Smooth muscle cell (in vitro differentiated cells): ENCODE measurements around the gene ACSM2B. TPM values are rescaled to one million over a fixed set of nuclear protein-coding genes. Genes with fewer than 3 reads are reported as not detected.
"Not testable (repeated sequence)": the region's sequence is repeated elsewhere in the genome, so short reads cannot be mapped to it uniquely, and the experiment has no call there.

Source experiments
- DNase-seq: peaks from one replicate; lab custom pipeline; 2025; ENCODE audit not compliant: unreplicated experiment; lab: John Stamatoyannopoulos, UW
- H2AFZ ChIP-seq: fragments of 200-600 bp; sonication (generic); 2 replicates; pipeline ENCODE4 v1.6.0; 2016; ENCODE audit warnings: antibody characterized with exemption, low read depth, mild to moderate bottlenecking
- H3F3A ChIP-seq: fragments of 200-600 bp; sonication (generic); 2 replicates; pipeline ENCODE4 v1.6.0; 2017; ENCODE audit warnings: antibody characterized with exemption, low read depth
- H3K27ac ChIP-seq: fragments of 200-600 bp; sonication (generic); 2 replicates; pipeline ENCODE4 v1.5.1; 2016; ENCODE audit warnings: low read depth, mild to moderate bottlenecking
- H3K27me3 ChIP-seq: fragments of 200-600 bp; sonication (generic); 2 replicates; pipeline ENCODE4 v1.6.1; 2016; ENCODE audit warnings: low read depth, mild to moderate bottlenecking
- H3K36me3 ChIP-seq: fragments of 200-600 bp; sonication (generic); 2 replicates; pipeline ENCODE4 v1.5.1; 2016; ENCODE audit warnings: low read depth
- H3K4me1 ChIP-seq: fragments of 200-600 bp; sonication (generic); 2 replicates; pipeline ENCODE4 v1.5.1; 2016; ENCODE audit warnings: low read depth
- H3K4me2 ChIP-seq: fragments of 200-600 bp; sonication (generic); 2 replicates; pipeline ENCODE4 v1.6.0; 2016; ENCODE audit warnings: mild to moderate bottlenecking
- H3K4me3 ChIP-seq: fragments of 200-600 bp; sonication (generic); 2 replicates; pipeline ENCODE4 v1.5.1; 2016; ENCODE audit warnings: mild to moderate bottlenecking
- H3K79me2 ChIP-seq: fragments of 200-600 bp; sonication (generic); 2 replicates; pipeline ENCODE4 v1.6.0; 2016; ENCODE audit warnings: low read depth, mild to moderate bottlenecking
- H3K9ac ChIP-seq: fragments of 200-600 bp; sonication (generic); 2 replicates; pipeline ENCODE4 v1.6.0; 2016; ENCODE audit warnings: low read depth
- H3K9me3 ChIP-seq: fragments of 200-600 bp; sonication (generic); replicated peaks from 2 replicates; pipeline ENCODE4 v1.5.1; 2016; ENCODE audit warnings: low read depth
- H4K20me1 ChIP-seq: fragments of 200-600 bp; sonication (generic); 2 replicates; pipeline ENCODE4 v1.6.0; 2016; ENCODE audit warnings: low read depth
- CTCF ChIP-seq: fragments of 200-600 bp; sonication (generic); IDR thresholded peaks from 2 replicates; pipeline ENCODE4 v1.5.1; 2017; ENCODE audit warnings: borderline replicate concordance, mild to moderate bottlenecking, antibody characterized with exemption; ENCODE audit not compliant: insufficient read depth, poor library complexity, severe bottlenecking
- WGBS: methylation state at CpG from one replicate; pipeline ENCODE4 v1.1.7; 2016; ENCODE audit warnings: low lambda C conversion rate; 5-methylcytosine and 5-hydroxymethylcytosine counted together
- polyA plus RNA-seq: library from polyadenylated mRNA; unstranded; fragments of >200 nt; fragmentation: Nextera tagmentation; extraction: Ambion mirVana; gene quantifications from 2 replicates; pipeline ENCODE4 v1.2.1, GENCODE V29; 2016
- total RNA-seq: library from RNA; depleted of rRNA; stranded (reverse); fragments of >200 nt; gene quantifications from 2 replicates; pipeline ENCODE4 v1.2.3, GENCODE V29; 2014

Gene ACSM2B
- total and polyA plus RNA-seq, 2 experiments from 2014 or later, result not detected

- Histone ChIP-seq H2AFZ (no peak overlapping the region), H3K79me2 (no peaks in the 10 kb centered on the region), H3K4me1 (no peaks in the 10 kb centered on the region), H4K20me1 (no peaks in the 10 kb centered on the region), H3K27me3 (no peaks in the 10 kb centered on the region), H3K27ac (no peak overlapping the region), H3F3A (no peaks in the 10 kb centered on the region), H3K4me2 (no peak overlapping the region), H3K9ac (no peak overlapping the region), H3K9me3 (no peaks in the 10 kb centered on the region), H3K4me3 (no peak overlapping the region), H3K36me3 (no peaks in the 10 kb centered on the region)
- no peak for TF ChIP-seq CTCF
- DNase-seq, result no peak
Observed at GRCh38 chr16:20515688-20516090, 60.5 kb downstream of the ACSM2B start.

- TF ChIP-seq CTCF, result no peak
- 30% methylated on average over 1 of the region's 1 CpG for WGBS
- Histone ChIP-seq H3K4me2 (no peak overlapping the region), H3K27ac (no peak overlapping the region), H3F3A (no peaks in the 10 kb centered on the region), H3K79me2 (no peaks in the 10 kb centered on the region), H3K36me3 (no peaks in the 10 kb centered on the region), H4K20me1 (no peaks in the 10 kb centered on the region), H2AFZ (no peak overlapping the region), H3K27me3 (no peaks in the 10 kb centered on the region), H3K4me3 (no peak overlapping the region), H3K9me3 (no peaks in the 10 kb centered on the region), H3K9ac (no peak overlapping the region), H3K4me1 (no peaks in the 10 kb centered on the region)
- DNase-seq, result no peak
Observed at GRCh38 chr16:20510323-20510722, 65.8 kb downstream of the ACSM2B start.

DNA sequence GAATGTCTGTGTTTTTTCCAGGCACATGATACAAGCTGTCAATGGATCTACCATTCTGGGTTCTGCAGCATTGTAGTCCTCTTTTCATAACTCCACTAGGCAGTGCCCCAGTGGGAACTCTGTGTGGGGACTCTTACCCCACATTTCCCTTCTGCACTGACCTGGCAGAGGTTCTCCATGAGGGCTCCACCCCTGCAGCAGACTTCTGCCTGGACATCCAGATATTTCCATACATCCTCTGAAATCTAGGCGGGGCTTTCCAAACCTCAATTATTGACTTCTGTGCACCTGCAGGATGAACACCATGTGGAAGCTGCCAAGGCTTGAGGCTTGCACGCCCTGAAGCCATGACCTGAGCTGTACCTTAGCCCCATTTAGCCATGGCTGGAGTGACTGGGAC is 68.9 kb downstream of the ACSM2B start:
- 72% methylated on average over 2 of the region's 2 CpGs for WGBS
- TF ChIP-seq CTCF, result no peak
- no peak overlapping the region for H3K4me2 ChIP-seq
- H3K27me3 ChIP-seq, result no peaks in the 10 kb centered on the region
- no peak overlapping the region for H3K4me3 ChIP-seq
- H3K36me3 ChIP-seq, result no peaks in the 10 kb centered on the region
- H3K4me1 ChIP-seq, result no peaks in the 10 kb centered on the region
- no peaks in the 10 kb centered on the region for H4K20me1 ChIP-seq
- no peak for DNase-seq
- H3K27ac ChIP-seq, result no peak overlapping the region
- H3K9ac ChIP-seq, result no peak overlapping the region
- no peaks in the 10 kb centered on the region for H3F3A ChIP-seq
- no peaks in the 10 kb centered on the region for H3K79me2 ChIP-seq
- H2AFZ ChIP-seq, result no peak overlapping the region
- H3K9me3 ChIP-seq, result no peaks in the 10 kb centered on the region

DNA sequence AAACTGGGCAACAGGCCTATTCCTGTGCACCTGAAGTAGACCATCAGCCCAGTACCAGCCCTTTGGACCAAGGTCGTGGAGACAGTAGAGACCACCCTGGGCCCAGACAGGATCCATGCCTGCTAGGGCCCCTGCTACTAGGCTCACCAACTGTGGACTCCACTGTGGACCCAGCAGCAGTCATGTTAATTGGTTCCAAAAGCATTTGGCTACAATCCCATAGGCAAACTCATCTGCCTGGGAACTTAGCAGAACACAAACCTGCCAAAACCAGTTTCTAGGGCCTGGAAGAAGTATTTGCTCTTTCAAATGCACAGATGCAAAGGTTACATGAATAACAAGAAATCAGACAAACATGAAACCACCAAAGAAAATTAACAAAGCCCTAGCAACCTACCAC is 71.7 kb downstream of the ACSM2B start:
- no peak overlapping the region for H3K27ac ChIP-seq
- no peaks in the 10 kb centered on the region for H4K20me1 ChIP-seq
- no peaks in the 10 kb centered on the region for H3K4me1 ChIP-seq
- no peak overlapping the region for H3K9ac ChIP-seq
- H2AFZ ChIP-seq, result no peak overlapping the region
- no peaks in the 10 kb centered on the region for H3K27me3 ChIP-seq
- H3K4me2 ChIP-seq, result no peak overlapping the region
- H3K36me3 ChIP-seq, result no peaks in the 10 kb centered on the region
- H3K79me2 ChIP-seq, result no peaks in the 10 kb centered on the region
- 71% methylated on average over 1 of the region's 1 CpG for WGBS
- DNase-seq, result no peak
- peaks cover 4% of the 10 kb centered on the region for H3K9me3 ChIP-seq
- H3K4me3 ChIP-seq, result no peak overlapping the region
- H3F3A ChIP-seq, result no peaks in the 10 kb centered on the region
- TF ChIP-seq CTCF, result no peak

GRCh38 chr16:20491448-20491847 is 84.7 kb downstream of the ACSM2B start:
- not testable (repeated sequence) for H3K36me3 ChIP-seq, H4K20me1 ChIP-seq, H3K4me1 ChIP-seq, H3K27ac ChIP-seq, H3K9me3 ChIP-seq, DNase-seq, H3K79me2 ChIP-seq, H3K4me2 ChIP-seq, H3K27me3 ChIP-seq, H3K4me3 ChIP-seq, H3F3A ChIP-seq, H3K9ac ChIP-seq, H2AFZ ChIP-seq
- WGBS, result no CpG with 5 or more reads among the region's 11 CpGs

- H3K79me2 ChIP-seq, H3K27ac ChIP-seq, H3K9ac ChIP-seq, H4K20me1 ChIP-seq, H3K9me3 ChIP-seq, H2AFZ ChIP-seq, H3F3A ChIP-seq, H3K4me1 ChIP-seq, H3K36me3 ChIP-seq, H3K27me3 ChIP-seq, DNase-seq, H3K4me3 ChIP-seq, H3K4me2 ChIP-seq: not testable (repeated sequence)
- no CpG with 5 or more reads among the region's 3 CpGs for WGBS
Observed at GRCh38 chr16:20490994-20491393, 85.2 kb downstream of the ACSM2B start.
